GM12874 (cell line): ENCODE measurements around the gene ALOX15B.

Source experiments
- CTCF ChIP-seq: IDR thresholded peaks from 2 replicates; pipeline ENCODE4 v1.5.1; 2011; ENCODE audit warnings: low read depth, mild to moderate bottlenecking, control low read depth, low read length, moderate library complexity; ENCODE audit not compliant: insufficient read depth

ALOX15B gene

GRCh38 chr17:8020776-8021564 lies 17.9 kb upstream of the ALOX15B start:
- TF ChIP-seq CTCF, result no peak

- TF ChIP-seq CTCF, result no peak
These were observed 17.1 kb upstream of the ALOX15B start for GRCh38 chr17:8021565-8022359.

- TF ChIP-seq CTCF, result no peak
These were observed 16.4 kb upstream of the ALOX15B start for GRCh38 chr17:8022360-8023003.

GRCh38 chr17:8025176-8025911 lies 13.5 kb upstream of the ALOX15B start:
- no peak for TF ChIP-seq CTCF

- no peak for TF ChIP-seq CTCF
These were observed 9.7 kb upstream of the ALOX15B start for GRCh38 chr17:8029121-8029520.

GRCh38 chr17:8031261-8031661 lies 7.6 kb upstream of the ALOX15B start:
- no peak for TF ChIP-seq CTCF
